IMR-90 (cell line): ENCODE data around the gene PIP5K1A. TPM values are rescaled to one million over a fixed set of nuclear protein-coding genes. Genes with fewer than 3 reads are reported as not detected.

Experiments used
- ATAC-seq: fragments of 200-7000 bp; cut with Tn5 transposase; 2 replicates; pipeline ENCODE4 v1.9.1; 2020; ENCODE audit warnings: low read depth, mild to moderate bottlenecking, moderate library complexity
- BruUV-seq: library from RNA; stranded (reverse); fragments of 400-500 nt; replicated peaks from 2 replicates; lab custom pipeline; 2021; lab: Mats Ljungman, UMichigan
- CTCF ChIA-PET: fragments of 300-600 bp; formaldehyde crosslinking; extraction: SDS; loops from one replicate; lab custom pipeline; 2021; ENCODE audit warnings: antibody characterized with exemption; lab: Yijun Ruan, JAX
- POLR2A ChIA-PET: fragments of 300-600 bp; sonication (Branson Sonifier 250); formaldehyde crosslinking; loops from one replicate; lab custom pipeline; 2022; ENCODE audit warnings: antibody characterized with exemption; ENCODE audit not compliant: unreplicated experiment; lab: Charles Lee
- DNase-seq: peaks from one replicate; pipeline ENCODE4 v3.0.0; 2013
- H2AFZ ChIP-seq: replicated peaks from 2 replicates; pipeline ENCODE3; 2013; ENCODE audit warnings: low read length, mild to moderate bottlenecking; ENCODE audit not compliant: poor library complexity
- H2AK5ac ChIP-seq: 2 replicates; pipeline ENCODE4 v1.6.1; 2013; ENCODE audit warnings: low read depth, low read length, inconsistent platforms
- H2AK9ac ChIP-seq: replicated peaks from 2 replicates; pipeline ENCODE3; 2013; ENCODE audit warnings: mild to moderate bottlenecking, low read depth, low read length, moderate library complexity; ENCODE audit not compliant: poor library complexity
- H2BK120ac ChIP-seq: 2 replicates; pipeline ENCODE4 v1.6.1; 2013; ENCODE audit warnings: low read depth, low read length, inconsistent platforms
- H2BK15ac ChIP-seq: 3 replicates; pipeline ENCODE4 v1.6.1; 2013; ENCODE audit warnings: low read depth, low read length, inconsistent platforms
- H2BK20ac ChIP-seq: 2 replicates; pipeline ENCODE4 v1.6.1; 2013; ENCODE audit warnings: low read depth, mild to moderate bottlenecking, inconsistent platforms, low read length, moderate library complexity
- H2BK5ac ChIP-seq: 2 replicates; pipeline ENCODE4 v1.6.1; 2013; ENCODE audit warnings: mild to moderate bottlenecking, low read depth, low read length, inconsistent platforms; ENCODE audit not compliant: poor library complexity, severe bottlenecking
- H3K14ac ChIP-seq: replicated peaks from 2 replicates; pipeline ENCODE4 v1.6.1; 2013; ENCODE audit warnings: low read depth, low read length, inconsistent platforms
- H3K18ac ChIP-seq: 2 replicates; pipeline ENCODE4 v1.6.1; 2013; ENCODE audit warnings: low read depth, low read length, control low read depth
- H3K23ac ChIP-seq: 2 replicates; pipeline ENCODE4 v1.6.1; 2013; ENCODE audit warnings: low read depth, low read length, inconsistent platforms
- H3K27ac ChIP-seq: 2 replicates; pipeline ENCODE4 v1.5.1; 2013; ENCODE audit warnings: mild to moderate bottlenecking, control low read depth, low read length; ENCODE audit not compliant: insufficient read depth
- H3K27me3 ChIP-seq: 2 replicates; pipeline ENCODE4 v1.6.1; 2013; ENCODE audit warnings: low read length; ENCODE audit not compliant: control insufficient read depth, insufficient read depth
- H3K36me3 ChIP-seq: 2 replicates; pipeline ENCODE4 v1.6.1; 2013; ENCODE audit warnings: low read length, mixed read lengths; ENCODE audit not compliant: control insufficient read depth, insufficient read depth
- H3K4ac ChIP-seq: 2 replicates; pipeline ENCODE4 v1.6.1; 2013; ENCODE audit warnings: low read depth, low read length, inconsistent platforms
- H3K4me1 ChIP-seq: 2 replicates; pipeline ENCODE4 v1.6.1; 2013; ENCODE audit warnings: low read length, mixed read lengths; ENCODE audit not compliant: control insufficient read depth, insufficient read depth
- H3K4me2 ChIP-seq: 2 replicates; pipeline ENCODE4 v1.6.1; 2013; ENCODE audit warnings: low read depth, mild to moderate bottlenecking, control low read depth, low read length, moderate library complexity
- H3K4me3 ChIP-seq: 2 replicates; pipeline ENCODE4 v1.5.1; 2013; ENCODE audit warnings: low read depth, mild to moderate bottlenecking, control low read depth, low read length, moderate library complexity; ENCODE audit not compliant: insufficient read depth
- H3K56ac ChIP-seq: 2 replicates; pipeline ENCODE4 v1.6.1; 2013; ENCODE audit warnings: low read length, inconsistent platforms; ENCODE audit not compliant: insufficient read depth; ENCODE audit errors: extremely low read depth
- H3K79me1 ChIP-seq, 2 experiments: 2 replicates each; pipeline ENCODE4 v1.6.1; 2013; ENCODE audit warnings: low read length in 2 of 2, inconsistent platforms in 1 of 2, low read depth in 1 of 2
- H3K9ac ChIP-seq: 2 replicates; pipeline ENCODE4 v1.6.1; 2013; ENCODE audit warnings: low read depth, low read length, control low read depth
- H3K9me1 ChIP-seq: 2 replicates; pipeline ENCODE4 v1.6.1; 2013; ENCODE audit warnings: low read length, inconsistent platforms; ENCODE audit not compliant: insufficient read depth
- H3K9me3 ChIP-seq: 2 replicates; pipeline ENCODE4 v1.6.1; 2013; ENCODE audit warnings: low read length; ENCODE audit not compliant: control insufficient read depth, insufficient read depth
- H4K20me1 ChIP-seq: 2 replicates; pipeline ENCODE4 v1.6.1; 2013; ENCODE audit warnings: low read length, inconsistent platforms; ENCODE audit not compliant: insufficient read depth
- H4K5ac ChIP-seq: 2 replicates; pipeline ENCODE4 v1.6.1; 2013; ENCODE audit warnings: mild to moderate bottlenecking, low read depth, low read length, control low read depth
- H4K8ac ChIP-seq, 2 experiments: 2 replicates each; pipeline ENCODE4 v1.6.1; 2013; ENCODE audit warnings: low read depth in 2 of 2, low read length in 2 of 2, control low read depth in 1 of 2, inconsistent platforms in 1 of 2
- H4K91ac ChIP-seq: 2 replicates; pipeline ENCODE4 v1.6.1; 2013; ENCODE audit warnings: low read depth, low read length, inconsistent platforms; ENCODE audit not compliant: insufficient read depth
- BHLHE40 ChIP-seq: fragments of 150-350 bp; IDR thresholded peaks from 2 replicates; pipeline ENCODE4 v1.6.1; 2016; ENCODE audit warnings: mild to moderate bottlenecking, low read depth, low read length
- FOS ChIP-seq: fragments of 150-350 bp; IDR thresholded peaks from 2 replicates; pipeline ENCODE4 v1.6.1; 2016; ENCODE audit warnings: low read depth, low read length
- MAFK ChIP-seq: IDR thresholded peaks from 2 replicates; pipeline ENCODE4 v1.6.1; 2012; ENCODE audit warnings: low read depth, low read length, improper control_type of control experiment
- MAZ ChIP-seq: IDR thresholded peaks from 2 replicates; pipeline ENCODE4 v1.6.1; 2012; ENCODE audit warnings: low read depth, mild to moderate bottlenecking, low read length, improper control_type of control experiment, moderate library complexity, borderline replicate concordance
- RCOR1 ChIP-seq: IDR thresholded peaks from 2 replicates; pipeline ENCODE4 v1.6.1; 2012; ENCODE audit warnings: mild to moderate bottlenecking, low read length, improper control_type of control experiment; ENCODE audit not compliant: insufficient replicate concordance
- RFX5 ChIP-seq: IDR thresholded peaks from 2 replicates; pipeline ENCODE4 v1.8.0; 2012; ENCODE audit warnings: low read depth, mild to moderate bottlenecking, low read length, moderate library complexity
- WGBS, 2 experiments: methylation state at CpG; one replicate each; pipeline versions ENCODE4 v1.1.5 to v1.1.7; 2013; ENCODE audit warnings: missing lambda C conversion rate in 2 of 2; ENCODE audit not compliant: insufficient read length in 1 of 2; ENCODE audit errors: extremely low coverage in 2 of 2; 5-methylcytosine and 5-hydroxymethylcytosine counted together
- dilution Hi-C: fragments of 300-500 bp; cut with HindIII; formaldehyde crosslinking; loops from one replicate; pipeline ENCODE4 v1.14.3; 2018; ENCODE audit warnings: low sequenced_read_pairs; ENCODE audit not compliant: unreplicated experiment
- in situ Hi-C: fragments of 300-500 bp; cut with MboI; formaldehyde crosslinking; loops from 3 replicates; pipeline ENCODE4 v1.14.3; 2019; ENCODE audit warnings: low sequenced_read_pairs, inconsistent platforms, mixed read lengths
- intact Hi-C: fragments of 100-400 bp; cut with micrococcal nuclease; formaldehyde crosslinking; loops from 2 replicates; pipeline ENCODE4 v1.10.0; 2022
- polyA plus RNA-seq, 3 experiments: library from polyadenylated mRNA; depleted of rRNA; stranded (reverse); fragments of >200 nt; gene quantifications; 2 replicates each; pipeline ENCODE4 v1.2.3, GENCODE V29; 2012; ENCODE audit warnings: low replicate concordance in 1 of 3
- total RNA-seq: library from RNA; depleted of rRNA; stranded (reverse); fragments of >200 nt; gene quantifications from 2 replicates; pipeline ENCODE4 v1.2.3, GENCODE V29; 2012
- TF ChIP-seq, protein P1 (sequence below): fragments of 150-350 bp; IDR thresholded peaks from 2 replicates; pipeline ENCODE4 v1.6.1; 2016; ENCODE audit warnings: low read depth, mild to moderate bottlenecking, low read length, moderate library complexity, borderline replicate concordance

PIP5K1A gene
- total and polyA plus RNA-seq, 2 of the 4 experiments (the other 2 are of a cell fraction), result 59.1 to 105 TPM

DNA sequence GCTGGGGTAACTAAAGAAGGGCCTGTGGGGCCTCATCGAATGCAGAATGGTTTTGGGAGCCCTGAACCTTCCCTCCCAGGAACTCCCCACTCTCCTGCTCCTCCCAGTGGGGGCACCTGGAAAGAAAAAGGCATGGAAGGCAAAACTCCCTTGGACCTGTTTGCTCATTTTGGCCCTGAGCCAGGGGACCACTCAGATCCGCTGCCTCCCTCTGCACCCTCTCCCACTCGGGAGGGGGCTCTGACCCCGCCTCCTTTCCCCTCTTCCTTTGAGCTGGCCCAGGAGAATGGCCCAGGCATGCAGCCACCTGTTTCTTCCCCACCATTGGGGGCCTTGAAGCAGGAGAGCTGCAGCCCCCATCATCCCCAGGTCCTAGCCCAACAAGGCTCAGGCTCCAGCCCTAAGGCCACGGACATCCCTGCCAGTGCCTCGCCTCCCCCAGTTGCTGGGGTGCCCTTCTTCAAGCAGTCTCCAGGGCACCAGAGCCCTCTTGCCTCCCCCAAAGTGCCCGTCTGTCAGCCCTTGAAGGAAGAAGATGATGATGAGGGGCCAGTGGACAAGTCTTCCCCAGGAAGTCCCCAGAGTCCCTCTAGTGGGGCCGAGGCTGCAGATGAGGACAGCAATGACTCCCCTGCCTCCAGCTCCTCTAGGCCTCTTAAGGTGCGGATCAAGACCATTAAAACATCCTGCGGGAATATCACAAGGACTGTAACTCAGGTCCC, 88.4 kb downstream of the PIP5K1A start:
- dilution Hi-C loops (no loop called here), intact Hi-C loops (no loop called here), in situ Hi-C loops (no loop called here)
- H4K91ac ChIP-seq, result no peak overlapping the region
- H2BK20ac ChIP-seq, result no peak overlapping the region
- no peak overlapping the region for H4K8ac ChIP-seq
- ChIA-PET POLR2A (no interaction called here), CTCF (no interaction called here)
- H3K36me3 ChIP-seq, result peaks cover 58% of the 10 kb centered on the region
- no peak overlapping the region for H2BK5ac ChIP-seq
- H3K27ac ChIP-seq, result no peak overlapping the region
- no peak overlapping the region for H3K18ac ChIP-seq
- peaks cover 5% of the 10 kb centered on the region; the same call in 1 of the 2 replicates for H3K4me1 ChIP-seq
- H4K5ac ChIP-seq, result no peak overlapping the region
- H2BK120ac ChIP-seq, result no peak overlapping the region
- no peak overlapping the region for H3K9ac ChIP-seq
- H3K4me3 ChIP-seq, result no peak overlapping the region
- no peaks in the 10 kb centered on the region for H3K9me1 ChIP-seq
- no peak overlapping the region for H2BK15ac ChIP-seq
- no peaks in the 10 kb centered on the region for H3K27me3 ChIP-seq
- DNase-seq (no peak), ATAC-seq (no peak)
- H3K79me1 ChIP-seq, result peaks cover 16 to 77% of the 10 kb centered on the region in 2 experiments
- no peak overlapping the region for H2AFZ ChIP-seq
- no peak overlapping the region for H2AK5ac ChIP-seq
- no peak overlapping the region for H3K23ac ChIP-seq
- H4K20me1 ChIP-seq, result peaks cover 39% of the 10 kb centered on the region
- no peak overlapping the region for H3K4ac ChIP-seq
- H3K4me2 ChIP-seq, result no peak overlapping the region
- H3K9me3 ChIP-seq, result no peaks in the 10 kb centered on the region
- TF ChIP-seq FOS, result no peak
- TF ChIP-seq BHLHE40, result no peak
- no peak for TF ChIP-seq MAZ
- no peak for TF ChIP-seq RFX5
- no peak for TF ChIP-seq RCOR1
- TF ChIP-seq MAFK, result no peak
- TF ChIP-seq, protein P1, sequence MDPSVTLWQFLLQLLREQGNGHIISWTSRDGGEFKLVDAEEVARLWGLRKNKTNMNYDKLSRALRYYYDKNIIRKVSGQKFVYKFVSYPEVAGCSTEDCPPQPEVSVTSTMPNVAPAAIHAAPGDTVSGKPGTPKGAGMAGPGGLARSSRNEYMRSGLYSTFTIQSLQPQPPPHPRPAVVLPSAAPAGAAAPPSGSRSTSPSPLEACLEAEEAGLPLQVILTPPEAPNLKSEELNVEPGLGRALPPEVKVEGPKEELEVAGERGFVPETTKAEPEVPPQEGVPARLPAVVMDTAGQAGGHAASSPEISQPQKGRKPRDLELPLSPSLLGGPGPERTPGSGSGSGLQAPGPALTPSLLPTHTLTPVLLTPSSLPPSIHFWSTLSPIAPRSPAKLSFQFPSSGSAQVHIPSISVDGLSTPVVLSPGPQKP, result no peak
- 71% methylated on average over 3 of the region's 10 CpGs; no CpG with 5 or more reads in 1 of the 2 experiments for WGBS, 2 experiments
- no peak overlapping the region for H3K56ac ChIP-seq
- no TSS peak for BruUV-seq
- H2AK9ac ChIP-seq, result no peak overlapping the region
- no peak overlapping the region for H3K14ac ChIP-seq
